HL-60/S4 (cell line): Measurements from ENCODE around the gene ICOS.
"Not testable (repeated sequence)": the region's sequence is repeated elsewhere in the genome, so short reads cannot be mapped to it uniquely, and the experiment has no call there.

Source experiments
- in situ Hi-C: fragments of 300-500 bp; cut with MboI; formaldehyde crosslinking; loops from 2 replicates; pipeline ENCODE4 v1.14.3; 2022; ENCODE audit warnings: low sequenced_read_pairs

The ICOS gene

DNA sequence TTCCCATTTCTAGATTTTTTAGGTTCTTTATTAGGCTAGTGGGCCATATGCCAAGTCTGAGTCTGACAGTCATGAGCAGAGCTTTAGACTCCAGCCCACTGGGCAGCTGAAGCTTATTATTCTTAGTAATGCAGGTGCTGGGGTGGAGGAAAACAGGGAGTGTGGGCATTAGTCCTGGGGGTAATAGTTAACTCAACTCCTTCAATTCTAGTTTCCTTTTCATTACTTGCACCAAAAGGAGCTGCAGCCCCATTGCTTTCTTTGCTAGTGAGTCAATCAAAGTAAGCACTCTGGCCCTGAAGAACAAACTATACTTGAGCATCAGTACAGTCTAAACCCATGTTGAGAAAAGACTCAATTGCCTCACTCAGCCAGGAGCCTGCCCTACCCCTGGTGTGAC, 35.5 kb downstream of the ICOS start:
- in situ Hi-C loops, result no loop called here

DNA sequence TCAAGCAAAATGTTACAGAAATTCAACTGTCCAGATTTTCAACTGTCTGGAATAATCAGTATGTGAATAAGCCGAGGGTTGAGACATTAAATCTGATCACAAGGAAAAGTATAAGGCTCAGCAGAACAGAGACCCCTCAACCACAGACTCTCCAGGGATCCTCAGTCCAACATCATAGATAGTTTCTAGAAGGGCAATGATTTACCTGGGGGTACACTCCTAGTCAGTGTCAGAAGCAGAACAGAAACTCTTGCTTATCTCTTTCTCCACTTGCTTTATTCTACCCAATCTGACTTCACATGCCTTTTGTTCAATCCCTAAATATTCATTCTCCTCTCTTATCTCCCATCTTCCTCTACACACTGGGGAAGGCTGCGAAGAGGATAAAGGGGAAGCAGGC, 36.4 kb downstream of the ICOS start:
- in situ Hi-C loops, result no loop called here

DNA sequence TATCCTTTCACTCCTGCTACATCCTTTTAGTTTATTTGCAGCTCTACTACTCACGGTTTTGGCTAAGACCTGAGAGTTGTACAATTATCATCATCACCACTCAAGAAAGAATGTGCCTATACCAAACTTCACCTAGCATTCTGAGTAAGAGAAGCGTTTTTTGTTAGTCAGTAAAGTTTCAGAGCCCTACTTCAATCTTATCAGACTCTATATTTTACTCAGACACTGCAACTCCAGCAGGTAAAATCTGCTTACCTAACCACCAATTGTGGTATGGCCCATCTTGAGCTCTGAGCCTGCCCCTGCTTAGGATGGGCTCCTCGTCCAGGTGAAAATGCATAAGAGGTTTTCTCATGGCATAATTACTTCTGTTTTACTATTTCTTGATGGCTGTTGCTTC, 37.1 kb downstream of the ICOS start:
- in situ Hi-C loops, result no loop called here

DNA sequence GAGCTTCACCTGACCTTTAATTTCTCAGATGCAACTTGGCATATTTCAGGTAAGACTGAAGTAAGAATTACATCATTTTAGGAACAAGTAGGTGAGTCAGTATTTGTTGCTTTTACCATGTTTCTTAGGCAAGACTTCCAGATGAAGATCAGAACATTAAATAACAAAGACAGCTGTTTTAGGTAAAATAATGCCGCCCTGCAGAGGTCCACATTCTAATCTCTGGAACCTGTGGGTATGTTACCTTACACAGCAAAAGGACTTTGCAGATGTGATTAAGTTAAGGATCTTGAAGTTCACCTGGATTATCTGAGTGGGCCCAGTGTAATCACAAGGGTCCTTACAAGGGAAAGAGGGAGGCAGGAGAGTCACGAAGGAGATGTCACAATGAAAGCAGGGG, 39.3 kb downstream of the ICOS start:
- in situ Hi-C loops, result no loop called here

DNA sequence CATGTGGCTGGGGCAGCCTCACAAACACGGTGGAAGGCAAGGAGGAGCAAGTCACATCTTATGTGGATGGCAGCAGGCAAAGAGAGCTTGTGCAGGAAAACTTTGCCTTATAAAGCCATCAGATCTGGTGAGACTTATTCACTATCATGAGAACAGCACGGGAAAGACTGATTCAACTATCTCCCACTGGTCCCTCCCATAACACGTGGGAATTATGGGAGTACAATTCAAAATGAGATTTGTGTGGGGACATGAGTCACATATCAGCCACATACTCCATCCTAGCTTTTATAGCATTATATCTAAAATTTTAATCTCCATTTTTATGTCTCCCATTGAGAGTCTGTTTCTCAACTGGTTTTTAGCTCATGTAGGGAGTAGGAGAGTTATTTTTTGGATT, 45.7 kb downstream of the ICOS start:
- in situ Hi-C loops, result no loop called here

DNA sequence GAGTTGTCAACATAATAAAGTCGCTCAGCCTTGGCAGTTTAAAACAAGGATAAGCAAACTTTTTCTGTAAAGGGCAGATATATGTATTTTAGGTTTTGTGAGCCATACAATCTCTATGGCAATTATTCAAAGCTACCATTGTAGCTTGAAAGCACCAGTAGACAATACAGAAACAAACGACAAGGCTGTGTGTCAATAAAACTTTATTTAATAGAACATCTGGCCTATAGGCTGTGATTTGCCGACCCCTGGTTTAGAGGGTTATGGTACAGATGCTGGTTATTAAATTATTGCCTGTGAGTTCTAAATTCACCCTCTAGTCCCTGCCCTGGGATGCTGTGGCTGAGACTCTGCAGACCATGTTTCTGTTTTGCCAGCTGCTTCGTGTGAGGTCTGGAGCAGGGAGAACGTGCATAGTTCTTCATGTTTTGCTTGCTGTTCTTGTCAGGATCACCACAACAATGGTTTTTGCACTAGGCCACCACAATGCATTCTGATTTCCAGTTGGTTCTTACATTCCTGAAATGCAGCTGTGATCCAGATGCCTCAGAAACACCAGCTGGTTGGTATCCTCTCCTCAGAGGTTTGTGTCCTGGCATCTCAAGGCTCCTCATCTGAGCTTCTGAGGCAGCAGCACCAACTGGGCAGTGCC, 46.6 kb downstream of the ICOS start:
- in situ Hi-C loops, result no loop called here

DNA sequence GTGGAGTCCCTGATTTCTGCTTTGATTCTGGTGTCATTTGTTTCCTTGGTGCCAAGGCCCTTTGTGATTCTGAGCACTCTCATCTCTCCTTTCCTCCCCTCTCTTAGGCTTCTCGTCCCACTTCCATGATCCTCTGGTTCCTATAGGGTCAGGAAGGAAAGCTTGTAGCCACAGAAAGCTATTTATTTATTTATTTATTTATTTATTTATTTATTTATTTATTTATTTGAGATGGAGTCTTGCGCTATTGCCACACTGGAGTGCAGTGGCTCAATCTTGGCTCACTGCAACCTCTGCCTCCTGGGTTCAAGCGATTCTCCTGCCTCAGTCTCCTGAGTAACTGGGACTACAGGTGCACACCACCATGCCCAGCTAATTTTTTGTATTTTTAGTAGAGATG, 49.4 kb downstream of the ICOS start:
- in situ Hi-C loops, result not testable (repeated sequence)

DNA sequence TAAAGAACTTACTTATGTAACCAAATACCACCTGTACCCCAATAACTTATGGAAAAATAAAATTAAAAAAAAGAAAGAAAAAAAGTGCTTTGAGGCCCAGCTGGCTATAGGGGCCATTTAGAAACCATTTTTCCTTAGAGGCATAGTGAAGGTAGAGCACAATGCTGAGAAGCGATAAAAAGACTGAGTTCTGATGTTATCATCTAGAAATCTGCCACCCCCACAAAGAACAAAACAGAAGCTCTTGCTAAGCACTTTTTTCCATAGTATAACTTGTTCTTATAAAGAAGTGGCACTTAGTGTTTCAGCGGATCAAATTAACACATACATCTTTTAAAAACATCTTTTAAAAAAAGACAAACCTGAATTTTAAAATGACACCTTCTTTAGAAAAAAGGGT, 51.4 kb downstream of the ICOS start:
- in situ Hi-C loops, result no loop called here

DNA sequence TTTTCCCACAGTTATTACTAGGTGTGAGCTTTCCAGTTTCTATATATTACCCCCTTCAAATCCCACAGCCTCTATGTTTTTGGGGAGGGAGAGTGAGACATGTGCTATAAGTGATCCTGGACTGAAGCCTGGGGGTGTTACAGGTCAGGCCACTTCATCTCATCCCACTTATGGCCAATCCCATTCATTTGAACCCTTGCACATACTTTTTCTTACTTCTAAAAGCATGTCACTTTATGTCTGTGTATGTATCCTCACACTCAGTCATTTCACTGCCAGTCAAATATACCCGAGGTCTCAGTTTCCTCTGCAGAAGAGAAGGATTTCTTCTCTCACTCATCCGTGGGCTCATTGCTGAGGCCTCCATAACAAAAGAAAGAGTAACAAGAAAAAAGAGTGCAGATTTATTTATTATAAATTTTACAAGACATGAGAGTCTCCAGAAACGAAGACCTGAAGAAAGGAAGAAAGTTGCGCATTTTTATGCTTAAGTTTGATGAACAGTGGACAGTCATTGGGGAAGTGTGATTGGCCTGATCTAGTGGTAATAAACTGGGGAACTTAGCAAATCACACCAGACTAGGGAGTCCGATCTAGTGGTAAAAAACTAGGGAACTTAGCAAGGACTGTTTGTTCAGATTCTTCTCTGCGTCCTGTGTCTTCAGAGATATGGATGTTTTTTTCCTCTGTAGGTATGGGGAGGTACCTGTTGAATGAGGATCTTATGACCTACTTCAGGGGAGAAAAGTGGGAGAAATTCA, 52.1 kb downstream of the ICOS start:
- in situ Hi-C loops, result no loop called here

DNA sequence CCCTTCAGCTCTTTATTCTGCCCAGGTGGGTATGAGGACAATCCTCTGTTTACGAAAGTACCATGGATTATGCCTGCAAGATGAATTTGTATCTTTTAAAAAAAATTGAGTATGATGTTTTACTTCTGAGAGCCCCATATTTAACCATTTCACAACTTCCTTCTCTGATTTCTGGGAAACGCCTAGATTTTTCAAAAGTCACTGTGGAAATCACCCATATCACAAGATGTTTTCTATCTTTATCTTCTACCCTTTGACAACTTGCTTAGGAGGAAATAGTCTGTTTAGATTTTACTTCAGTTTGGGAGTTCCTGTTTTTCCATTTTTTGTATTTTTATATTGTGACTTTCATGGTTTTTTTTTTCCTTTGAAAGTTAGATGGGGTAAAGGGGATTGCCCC, 53.0 kb downstream of the ICOS start:
- in situ Hi-C loops, result no loop called here

DNA sequence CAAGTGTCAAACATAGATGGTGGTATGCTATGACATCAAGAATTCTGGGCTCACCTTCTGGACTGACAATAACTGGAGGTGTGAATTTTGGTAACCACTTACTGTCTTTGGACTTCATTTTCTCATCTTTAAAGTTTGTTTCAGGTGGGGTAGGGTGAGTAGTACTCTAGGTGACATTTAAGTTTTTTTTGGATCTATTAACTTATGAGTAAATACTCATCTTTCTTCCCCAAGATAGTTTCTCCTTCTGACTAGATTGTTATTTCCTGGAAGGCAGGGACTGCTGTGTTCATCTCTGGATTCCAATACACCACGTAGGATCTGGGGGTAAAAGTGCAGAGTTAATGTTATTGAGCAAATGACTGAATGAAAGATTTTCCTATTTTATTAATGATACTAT, 55.9 kb downstream of the ICOS start:
- in situ Hi-C loops, result no loop called here

DNA sequence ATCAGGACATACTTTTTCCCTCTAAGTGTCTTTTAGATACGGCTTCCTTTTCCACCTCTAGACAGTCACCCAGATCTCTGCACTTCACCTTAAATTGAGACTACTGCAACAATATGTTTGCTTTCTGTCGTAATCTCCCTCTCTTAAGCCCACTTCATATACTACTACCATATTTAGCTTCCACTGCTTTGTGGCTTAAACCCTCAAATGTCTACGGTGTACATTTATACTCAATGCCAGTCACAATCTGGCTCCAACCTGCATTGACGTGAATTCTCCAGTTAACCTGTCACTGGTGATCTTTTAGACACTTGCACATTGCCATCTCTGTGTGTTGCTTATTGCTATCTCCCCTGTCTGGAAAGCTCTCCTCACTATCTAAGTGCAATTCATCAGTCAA, 56.4 kb downstream of the ICOS start:
- in situ Hi-C loops, result no loop called here

DNA sequence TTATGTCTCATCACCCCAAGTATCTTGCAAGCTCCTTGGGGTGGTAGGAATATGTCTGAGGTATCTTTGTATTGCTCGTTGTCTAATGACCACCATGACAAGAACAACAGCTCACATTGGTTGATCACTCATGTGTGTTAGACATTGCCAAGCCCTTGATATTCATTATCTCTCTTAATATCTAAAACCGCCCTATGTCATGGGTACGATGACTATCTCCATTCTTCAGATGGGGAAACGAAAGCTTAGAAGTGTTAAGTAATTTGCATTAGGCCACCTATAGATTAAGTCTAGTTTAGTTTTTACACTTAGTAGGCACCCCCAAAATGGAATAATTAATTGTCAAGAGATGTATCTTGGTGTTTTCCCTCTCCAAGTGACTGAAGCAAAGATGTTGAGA, 57.0 kb downstream of the ICOS start:
- in situ Hi-C loops, result no loop called here

DNA sequence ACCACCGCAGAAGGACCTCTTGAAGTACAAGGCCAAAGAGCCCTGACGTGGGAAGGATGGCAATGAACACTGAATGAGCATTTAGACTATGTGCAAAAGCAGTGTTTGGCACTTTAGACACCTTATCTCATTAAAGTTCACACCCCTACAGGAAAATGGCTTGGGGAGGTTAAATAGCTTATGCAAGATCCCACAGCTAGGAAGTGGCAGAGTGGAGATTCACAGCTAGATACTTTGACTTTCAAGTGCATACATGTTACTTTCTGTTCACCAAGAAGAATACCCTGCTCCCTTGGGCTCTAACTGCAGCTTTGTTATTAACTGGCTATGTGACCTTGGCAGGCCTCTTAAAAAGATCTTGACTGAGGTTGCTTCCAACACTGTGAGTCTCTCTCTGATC, 58.2 kb downstream of the ICOS start:
- in situ Hi-C loops, result no loop called here

DNA sequence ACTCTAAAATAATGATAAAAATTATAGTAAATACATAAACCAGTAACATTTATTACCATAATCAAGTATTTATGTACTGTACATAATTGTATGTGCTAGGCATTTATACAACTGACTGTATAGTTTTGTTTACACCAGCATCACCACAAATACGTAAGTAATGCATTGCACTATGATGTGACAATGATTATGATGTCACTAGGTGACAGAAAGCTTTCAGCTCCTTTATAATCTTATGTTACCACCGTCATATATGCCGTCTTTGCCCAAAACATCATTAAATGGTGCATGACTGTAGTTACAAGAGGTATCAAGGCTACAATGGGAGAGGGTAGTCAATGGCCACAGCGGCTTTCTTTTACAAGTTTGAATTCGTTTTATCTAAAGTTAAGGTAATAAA, 60.1 kb downstream of the ICOS start:
- in situ Hi-C loops, result no loop called here

DNA sequence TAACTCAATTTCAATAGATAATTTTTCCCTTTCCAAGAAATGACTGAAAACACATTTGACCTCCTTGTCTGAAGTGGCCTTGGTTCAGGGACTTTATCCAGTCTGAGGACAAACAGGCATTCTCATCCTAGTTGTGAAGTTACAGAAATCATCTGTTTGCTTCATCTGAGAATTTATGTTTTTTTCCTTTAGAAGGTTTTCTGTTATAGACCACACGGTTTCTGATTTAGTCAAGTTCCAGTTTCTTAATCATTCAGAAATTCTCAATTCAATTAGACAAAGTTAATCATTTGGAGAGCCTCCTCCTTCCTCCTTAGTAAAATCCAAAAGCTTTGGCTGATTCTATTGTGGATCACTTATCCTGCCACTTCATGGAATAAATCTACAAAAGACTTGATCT, 60.9 kb downstream of the ICOS start:
- in situ Hi-C loops, result no loop called here

DNA sequence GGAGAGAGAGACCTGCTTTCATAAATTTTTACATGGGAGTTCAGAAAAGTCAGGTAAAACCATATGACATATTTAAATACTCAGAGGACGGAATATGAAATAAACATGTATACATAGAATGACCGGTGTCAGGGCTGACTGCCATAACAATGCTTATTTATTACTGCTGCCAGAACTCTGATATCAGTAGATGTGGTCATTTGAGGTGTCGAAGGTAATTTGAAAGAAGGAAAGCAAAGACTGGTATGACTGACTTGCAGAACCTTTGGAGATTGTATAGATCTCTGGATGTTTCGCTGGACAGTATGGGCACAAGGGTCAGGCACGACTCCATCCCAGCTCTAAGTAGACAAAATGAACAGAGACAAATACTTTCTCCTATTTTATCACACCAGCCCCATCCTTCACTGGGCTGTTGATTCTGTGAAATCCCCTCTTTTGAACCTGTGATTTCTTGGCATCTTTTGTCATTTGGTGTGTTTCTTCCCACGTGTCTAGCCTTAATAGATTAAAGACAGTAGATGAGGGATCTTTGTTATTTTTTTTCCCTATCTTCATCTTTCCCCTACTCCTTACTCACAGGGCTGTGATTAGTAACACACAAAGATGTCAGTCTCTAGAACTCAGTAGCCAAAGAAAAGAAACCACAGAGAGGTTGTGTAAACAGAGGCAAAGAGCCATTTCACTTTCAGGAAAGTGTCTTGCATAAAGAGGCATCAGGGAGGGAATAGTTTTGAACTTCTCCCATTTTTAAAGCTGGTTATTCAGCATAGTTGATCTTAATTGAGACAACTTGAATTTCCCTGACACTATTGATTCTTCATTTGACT, 61.6 kb downstream of the ICOS start:
- in situ Hi-C loops, result no loop called here

DNA sequence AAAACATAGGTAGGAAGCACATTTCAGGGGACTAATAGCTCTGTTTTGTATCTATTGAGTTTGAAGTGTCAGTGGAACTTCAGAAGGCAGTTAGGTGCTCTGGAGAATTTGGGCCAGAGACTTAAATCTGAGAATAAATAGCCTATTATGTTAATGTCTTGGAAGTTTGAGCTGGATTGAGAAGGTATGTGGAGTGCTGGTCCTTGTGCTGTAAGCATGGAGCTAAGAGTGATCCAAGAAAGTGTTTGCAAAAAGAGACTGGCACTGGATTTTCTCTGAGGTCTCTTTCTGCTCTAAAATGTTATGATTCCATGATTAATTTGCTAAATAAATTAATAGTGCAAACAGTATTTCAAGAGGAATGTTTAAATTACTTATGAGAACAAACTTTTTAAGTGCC, 63.3 kb downstream of the ICOS start:
- in situ Hi-C loops, result no loop called here

DNA sequence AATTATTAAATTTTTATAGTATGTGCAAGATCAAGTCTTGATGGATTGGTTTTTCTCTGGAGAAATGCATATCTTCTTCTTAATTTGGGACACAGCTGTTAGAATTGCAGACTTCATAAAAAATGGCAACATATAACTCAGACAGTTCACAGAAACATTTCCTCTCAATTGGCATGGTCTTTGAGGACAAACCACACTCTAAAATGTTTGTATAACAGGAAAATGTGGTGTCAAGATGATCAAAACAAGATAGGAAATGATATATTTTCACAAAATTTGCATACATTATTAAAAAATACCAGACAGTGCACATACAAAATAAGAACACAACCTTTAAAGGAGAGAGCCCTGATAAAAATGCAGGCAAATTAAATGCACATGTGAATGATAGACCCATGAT, 63.9 kb downstream of the ICOS start:
- in situ Hi-C loops, result no loop called here

DNA sequence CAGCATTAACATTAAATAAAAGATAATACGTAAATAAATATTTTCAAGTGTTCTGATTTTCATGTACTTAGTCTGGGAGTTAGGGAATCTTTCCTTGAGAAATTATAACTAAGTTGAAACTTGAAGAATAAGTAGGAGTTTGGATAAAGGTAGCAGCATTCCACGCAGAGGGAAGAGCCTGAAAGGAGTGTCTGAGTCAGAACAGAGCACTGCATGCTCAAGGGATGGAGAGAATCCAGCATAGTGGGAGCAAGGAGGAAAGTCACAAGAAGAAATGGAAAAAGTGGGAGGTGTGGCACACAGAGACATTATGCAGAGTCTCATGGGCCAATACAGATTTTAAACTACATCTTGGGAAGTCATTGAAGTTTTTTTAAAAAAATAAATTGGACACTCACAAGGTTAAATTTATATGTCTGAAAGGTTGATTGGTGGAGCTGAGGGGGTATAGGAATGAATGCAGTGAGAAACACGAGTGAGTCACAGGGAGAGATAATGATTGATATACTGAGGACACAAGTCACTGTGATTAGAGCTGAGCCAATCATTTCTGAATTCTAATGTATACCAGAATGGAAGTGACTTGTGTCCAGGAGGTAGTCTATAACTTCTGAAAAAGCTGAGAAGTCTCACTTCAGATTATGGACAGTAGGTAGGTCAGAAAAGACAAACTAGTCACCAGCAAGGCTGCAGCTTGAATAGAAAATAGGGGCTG, 66.9 kb downstream of the ICOS start:
- in situ Hi-C loops, result no loop called here

DNA sequence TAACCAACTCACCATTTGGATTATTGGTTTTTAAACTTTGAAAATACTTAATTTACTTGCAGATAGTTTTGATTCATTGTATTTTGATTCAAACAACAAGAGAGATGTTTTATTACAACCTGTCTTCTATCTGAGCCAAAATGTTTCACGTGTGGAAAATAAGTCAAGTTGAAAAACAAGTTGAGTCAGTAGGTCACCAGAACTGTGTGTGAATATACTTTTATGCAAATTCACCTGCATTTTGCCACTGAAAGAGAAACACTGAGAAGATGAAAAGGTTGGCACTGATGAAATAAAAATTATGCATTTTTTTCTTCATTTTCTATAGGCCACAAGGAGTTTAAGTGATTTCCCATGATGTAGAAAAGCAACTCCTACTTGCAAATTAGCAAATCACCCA, 68.3 kb downstream of the ICOS start:
- in situ Hi-C loops, result no loop called here
